ENCODE measurements around the gene CD59.

DNA sequence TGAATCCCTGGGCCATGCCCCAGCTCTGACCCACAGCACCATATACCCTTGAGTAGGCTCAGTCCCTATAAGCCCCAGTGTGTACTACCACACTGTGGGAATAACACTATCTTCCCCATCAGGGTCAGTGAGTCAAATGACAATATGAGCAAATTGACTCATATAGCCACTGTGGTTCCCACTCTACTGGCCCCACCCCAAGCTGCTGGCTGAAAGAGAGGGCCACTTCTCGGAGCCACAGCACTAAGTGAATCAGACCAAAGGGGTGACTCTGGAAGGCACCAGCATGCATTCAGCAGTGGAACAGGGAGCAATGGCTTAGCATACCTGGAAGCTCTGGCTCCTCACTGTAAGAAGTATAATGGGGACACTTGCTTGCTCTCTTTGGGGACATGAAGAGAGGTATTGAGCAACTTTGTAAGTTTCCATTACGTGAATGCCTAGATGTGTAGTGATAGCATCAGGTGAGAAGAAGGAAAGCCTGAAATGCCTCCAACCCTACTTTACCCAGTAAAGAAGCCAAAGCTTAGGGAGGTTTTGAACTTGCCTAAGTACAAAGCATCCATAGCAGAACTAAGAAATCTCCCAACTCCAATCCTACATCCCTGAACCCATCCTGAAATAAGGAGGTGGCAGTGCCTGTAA lies 13.5 kb downstream of the CD59 start:
- TF ChIP-seq, protein P1, sequence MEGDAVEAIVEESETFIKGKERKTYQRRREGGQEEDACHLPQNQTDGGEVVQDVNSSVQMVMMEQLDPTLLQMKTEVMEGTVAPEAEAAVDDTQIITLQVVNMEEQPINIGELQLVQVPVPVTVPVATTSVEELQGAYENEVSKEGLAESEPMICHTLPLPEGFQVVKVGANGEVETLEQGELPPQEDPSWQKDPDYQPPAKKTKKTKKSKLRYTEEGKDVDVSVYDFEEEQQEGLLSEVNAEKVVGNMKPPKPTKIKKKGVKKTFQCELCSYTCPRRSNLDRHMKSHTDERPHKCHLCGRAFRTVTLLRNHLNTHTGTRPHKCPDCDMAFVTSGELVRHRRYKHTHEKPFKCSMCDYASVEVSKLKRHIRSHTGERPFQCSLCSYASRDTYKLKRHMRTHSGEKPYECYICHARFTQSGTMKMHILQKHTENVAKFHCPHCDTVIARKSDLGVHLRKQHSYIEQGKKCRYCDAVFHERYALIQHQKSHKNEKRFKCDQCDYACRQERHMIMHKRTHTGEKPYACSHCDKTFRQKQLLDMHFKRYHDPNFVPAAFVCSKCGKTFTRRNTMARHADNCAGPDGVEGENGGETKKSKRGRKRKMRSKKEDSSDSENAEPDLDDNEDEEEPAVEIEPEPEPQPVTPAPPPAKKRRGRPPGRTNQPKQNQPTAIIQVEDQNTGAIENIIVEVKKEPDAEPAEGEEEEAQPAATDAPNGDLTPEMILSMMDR (conservative IDR thresholded peaks at IDR 0.05; ENCODE audit: low read length), result no peak
- TF ChIP-seq EZH2phosphoT487 (IDR thresholded peaks at IDR 0.05; ENCODE audit: borderline replicate concordance), result no peak

Data from Loucy (cell line).